Measurements from ENCODE around the gene CNGA4.

CNGA4 gene

DNA sequence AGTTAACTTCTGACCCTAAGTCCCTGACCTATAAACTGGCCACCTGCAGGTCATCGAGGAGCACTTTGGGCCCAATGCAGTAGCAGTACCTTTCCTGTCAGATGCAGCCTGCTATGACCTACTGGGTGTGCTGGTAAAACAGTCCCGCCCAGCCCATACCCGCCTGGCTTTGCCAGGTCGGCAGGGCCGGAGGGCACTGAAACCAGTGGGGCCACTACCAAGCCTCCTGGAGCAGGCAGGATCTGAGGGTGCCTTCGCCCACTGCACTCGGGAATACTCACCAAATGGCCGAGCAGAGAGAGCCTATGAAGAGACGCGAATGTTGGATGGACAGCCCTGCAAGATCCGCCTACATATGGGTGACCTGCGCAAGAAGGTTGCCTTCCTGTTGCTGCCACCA lies 29.1 kb upstream of the CNGA4 start:
- TF ChIP-seq CTCF (conservative IDR thresholded peaks at IDR 0.05), result no peak
- H3K27ac ChIP-seq, result no peak overlapping the region

DNA sequence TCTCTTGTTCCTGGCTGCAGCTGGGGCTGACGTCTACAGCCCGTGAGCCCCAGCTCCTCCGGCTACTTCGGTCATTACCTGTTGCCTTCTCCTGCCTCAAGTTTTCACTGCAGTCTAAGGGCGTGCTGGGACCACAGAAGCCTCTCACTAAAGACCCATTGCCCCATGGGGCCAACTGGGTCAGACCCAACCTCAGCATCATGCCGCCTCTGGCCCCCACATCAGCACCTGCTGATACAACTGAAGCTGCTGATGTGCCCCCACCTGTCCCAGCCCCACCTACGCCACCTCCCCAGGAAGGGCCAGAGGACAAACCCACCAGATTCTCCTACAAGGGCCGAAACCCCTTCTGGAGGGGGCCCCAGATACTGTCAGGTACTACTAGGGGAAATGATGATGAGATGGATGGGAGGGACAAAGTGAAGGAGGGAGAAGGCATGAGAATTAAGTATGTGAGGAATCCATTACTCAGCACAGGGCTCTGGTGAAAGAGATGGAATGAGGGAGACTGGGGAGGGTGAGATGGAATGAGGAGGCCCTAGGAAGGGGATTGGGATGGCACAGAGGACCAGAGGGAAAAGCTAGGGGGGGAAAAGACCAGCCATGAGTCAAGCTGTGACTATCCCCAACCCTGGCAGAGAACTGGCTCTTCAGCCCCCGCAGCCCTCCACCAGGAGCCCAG lies 28.5 kb upstream of the CNGA4 start:
- TF ChIP-seq CTCF (conservative IDR thresholded peaks at IDR 0.05), result no peak
- no peak overlapping the region for H3K27ac ChIP-seq

- no peak for TF ChIP-seq CTCF (conservative IDR thresholded peaks at IDR 0.05)
- H3K27ac ChIP-seq, result no peak overlapping the region
These were observed 24.4 kb upstream of the CNGA4 start for GRCh38 chr11:6214530-6214929.

DNA sequence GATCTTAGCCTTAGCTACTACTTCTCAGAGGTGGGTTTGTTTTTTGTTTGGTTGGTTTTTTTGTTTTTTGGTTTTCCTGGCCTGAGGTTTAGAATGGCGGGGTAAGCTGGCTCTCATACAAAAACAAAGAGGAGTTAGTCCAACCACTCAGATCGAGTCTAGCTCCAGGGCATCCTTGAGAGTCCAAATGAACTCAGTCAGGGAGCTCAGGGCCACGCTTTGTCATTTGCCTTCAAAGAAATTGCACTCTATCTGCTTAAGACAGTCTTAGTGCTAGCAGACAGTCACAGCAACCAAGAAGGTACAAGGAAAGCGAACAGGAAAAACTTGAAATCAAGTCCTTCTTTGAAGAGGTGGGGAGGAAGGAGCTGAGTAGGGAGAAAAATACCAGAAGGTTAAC lies 22.4 kb upstream of the CNGA4 start:
- TF ChIP-seq CTCF (conservative IDR thresholded peaks at IDR 0.05), result no peak
- no peak overlapping the region for H3K27ac ChIP-seq

GRCh38 chr11:6217722-6218121 lies 21.2 kb upstream of the CNGA4 start:
- no peak for TF ChIP-seq CTCF (conservative IDR thresholded peaks at IDR 0.05)
- no peak overlapping the region for H3K27ac ChIP-seq

- H3K27ac ChIP-seq, result no peak overlapping the region
- TF ChIP-seq CTCF (conservative IDR thresholded peaks at IDR 0.05), result no peak
These were observed 19.5 kb upstream of the CNGA4 start for GRCh38 chr11:6219359-6219758.

GRCh38 chr11:6223854-6224253 lies 15.0 kb upstream of the CNGA4 start:
- TF ChIP-seq CTCF (conservative IDR thresholded peaks at IDR 0.05), result no peak
- no peak overlapping the region for H3K27ac ChIP-seq
